Hepatocyte (in vitro differentiated cells): ENCODE data around the gene SGPP2.

Experiments used
- EZH2 ChIP-seq: fragments of 200-600 bp; sonication (generic); IDR thresholded peaks from 2 replicates; pipeline ENCODE4 v1.6.1; 2016; ENCODE audit warnings: antibody characterized with exemption, mild to moderate bottlenecking, borderline replicate concordance
- EZH2phosphoT487 ChIP-seq: fragments of 200-600 bp; sonication (generic); IDR thresholded peaks from one replicate; pipeline ENCODE4 v1.6.1; 2018; ENCODE audit warnings: antibody characterized with exemption, mild to moderate bottlenecking, low read depth, moderate library complexity; ENCODE audit not compliant: unreplicated experiment, severe bottlenecking
- TF ChIP-seq, protein P1 (sequence below): fragments of 200-600 bp; sonication (generic); IDR thresholded peaks from 2 replicates; pipeline ENCODE4 v1.5.1; 2016; ENCODE audit warnings: antibody characterized with exemption, mild to moderate bottlenecking; ENCODE audit not compliant: poor library complexity

DNA sequence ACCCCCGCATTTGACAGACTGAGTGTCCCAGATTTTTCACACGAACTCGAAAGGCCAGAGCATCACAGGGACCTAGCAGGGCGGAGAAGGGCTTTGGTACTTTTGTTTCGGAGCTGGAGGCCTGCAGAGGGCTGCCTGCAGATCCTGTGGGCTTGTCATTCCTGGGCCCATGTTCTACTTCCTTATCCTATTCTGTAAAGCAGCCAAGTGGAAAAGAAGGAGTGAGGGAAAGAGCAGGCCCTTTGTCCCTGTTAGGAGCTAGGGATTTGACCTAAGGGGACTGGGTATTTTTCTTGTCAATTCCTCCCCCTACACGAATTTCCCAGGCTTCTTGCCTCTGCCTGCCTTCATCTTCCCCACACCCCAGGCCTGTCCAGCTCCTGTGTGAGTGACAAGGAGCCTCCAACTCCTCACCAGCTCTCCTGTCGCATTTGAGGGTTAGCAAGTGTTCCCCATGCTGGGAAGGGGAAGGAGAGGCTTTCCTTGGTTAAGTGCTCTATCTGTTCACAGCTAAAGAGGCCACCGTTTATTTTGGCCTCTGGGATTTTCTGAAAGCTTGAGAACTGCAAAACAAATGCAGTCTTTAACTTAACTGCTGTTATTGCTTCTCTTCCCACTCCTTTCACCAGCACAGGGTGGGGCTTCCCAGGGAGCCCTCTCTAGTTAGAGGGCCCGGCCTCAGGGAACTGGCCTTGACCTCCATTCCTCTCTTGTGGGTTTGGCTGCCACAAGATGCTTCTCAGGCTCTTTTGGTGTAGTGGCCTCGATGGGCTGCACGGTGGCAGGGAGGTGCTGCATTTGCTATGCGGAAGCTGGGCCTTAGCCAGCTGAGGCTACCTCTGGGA, 61.2 kb downstream of the SGPP2 start:
- TF ChIP-seq, protein P1, sequence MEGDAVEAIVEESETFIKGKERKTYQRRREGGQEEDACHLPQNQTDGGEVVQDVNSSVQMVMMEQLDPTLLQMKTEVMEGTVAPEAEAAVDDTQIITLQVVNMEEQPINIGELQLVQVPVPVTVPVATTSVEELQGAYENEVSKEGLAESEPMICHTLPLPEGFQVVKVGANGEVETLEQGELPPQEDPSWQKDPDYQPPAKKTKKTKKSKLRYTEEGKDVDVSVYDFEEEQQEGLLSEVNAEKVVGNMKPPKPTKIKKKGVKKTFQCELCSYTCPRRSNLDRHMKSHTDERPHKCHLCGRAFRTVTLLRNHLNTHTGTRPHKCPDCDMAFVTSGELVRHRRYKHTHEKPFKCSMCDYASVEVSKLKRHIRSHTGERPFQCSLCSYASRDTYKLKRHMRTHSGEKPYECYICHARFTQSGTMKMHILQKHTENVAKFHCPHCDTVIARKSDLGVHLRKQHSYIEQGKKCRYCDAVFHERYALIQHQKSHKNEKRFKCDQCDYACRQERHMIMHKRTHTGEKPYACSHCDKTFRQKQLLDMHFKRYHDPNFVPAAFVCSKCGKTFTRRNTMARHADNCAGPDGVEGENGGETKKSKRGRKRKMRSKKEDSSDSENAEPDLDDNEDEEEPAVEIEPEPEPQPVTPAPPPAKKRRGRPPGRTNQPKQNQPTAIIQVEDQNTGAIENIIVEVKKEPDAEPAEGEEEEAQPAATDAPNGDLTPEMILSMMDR, result no peak
- TF ChIP-seq EZH2, result no peak
- TF ChIP-seq EZH2phosphoT487, result no peak
